GM10847 (cell line): Measurements from ENCODE around the gene KDM4C.

Source experiments
- POLR2A ChIP-seq: IDR thresholded peaks from 2 replicates; pipeline ENCODE4 v1.6.1; 2011; ENCODE audit not compliant: insufficient read length; ENCODE audit errors: extremely low read depth

The KDM4C gene

DNA sequence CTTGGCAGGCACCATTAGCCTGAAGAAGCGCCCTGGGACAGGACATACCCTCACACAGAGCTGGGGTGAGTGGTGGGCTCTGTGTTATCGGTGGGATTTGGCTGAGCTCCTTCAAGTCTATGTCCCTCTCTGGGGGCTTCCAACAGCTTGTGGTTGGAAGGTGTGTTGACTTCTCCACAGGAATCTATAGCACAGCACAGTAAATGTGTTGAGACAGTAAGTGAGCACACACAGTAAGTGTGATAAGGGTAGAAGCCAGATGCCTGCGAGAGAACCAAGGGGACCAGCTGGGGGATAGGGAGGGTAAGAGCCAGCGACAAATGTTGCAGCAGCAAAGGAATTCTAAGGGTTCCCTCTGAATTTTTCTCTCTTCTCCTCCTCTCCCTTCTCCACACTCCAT, 448.0 kb downstream of the KDM4C start:
- TF ChIP-seq POLR2A, result no peak

DNA sequence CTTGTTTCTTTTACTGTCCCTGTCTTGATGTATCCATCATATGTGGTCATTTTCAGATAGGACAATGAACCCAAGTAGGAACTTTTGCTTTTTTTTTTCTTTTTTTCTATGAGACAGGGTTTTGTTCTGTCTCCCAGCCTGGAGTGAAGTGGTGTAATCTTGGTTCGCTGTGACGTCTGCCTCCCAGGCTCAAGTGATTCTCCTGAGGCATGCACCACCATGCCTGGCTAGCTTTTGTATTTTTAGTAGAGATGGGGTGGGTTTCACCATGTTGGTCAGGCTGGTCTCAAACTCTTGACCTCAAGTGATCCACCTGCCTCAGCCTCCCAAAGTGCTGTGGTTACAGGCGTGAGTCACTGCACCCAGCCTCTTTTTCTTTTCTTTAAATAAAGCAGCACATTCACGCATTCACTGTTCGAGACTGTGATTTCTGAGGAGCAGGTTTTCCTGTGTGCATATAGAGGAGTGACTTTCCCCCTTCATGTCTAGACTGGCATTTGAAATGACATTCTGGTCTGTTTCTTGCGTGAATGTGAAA, 448.5 kb downstream of the KDM4C start:
- no peak for TF ChIP-seq POLR2A

DNA sequence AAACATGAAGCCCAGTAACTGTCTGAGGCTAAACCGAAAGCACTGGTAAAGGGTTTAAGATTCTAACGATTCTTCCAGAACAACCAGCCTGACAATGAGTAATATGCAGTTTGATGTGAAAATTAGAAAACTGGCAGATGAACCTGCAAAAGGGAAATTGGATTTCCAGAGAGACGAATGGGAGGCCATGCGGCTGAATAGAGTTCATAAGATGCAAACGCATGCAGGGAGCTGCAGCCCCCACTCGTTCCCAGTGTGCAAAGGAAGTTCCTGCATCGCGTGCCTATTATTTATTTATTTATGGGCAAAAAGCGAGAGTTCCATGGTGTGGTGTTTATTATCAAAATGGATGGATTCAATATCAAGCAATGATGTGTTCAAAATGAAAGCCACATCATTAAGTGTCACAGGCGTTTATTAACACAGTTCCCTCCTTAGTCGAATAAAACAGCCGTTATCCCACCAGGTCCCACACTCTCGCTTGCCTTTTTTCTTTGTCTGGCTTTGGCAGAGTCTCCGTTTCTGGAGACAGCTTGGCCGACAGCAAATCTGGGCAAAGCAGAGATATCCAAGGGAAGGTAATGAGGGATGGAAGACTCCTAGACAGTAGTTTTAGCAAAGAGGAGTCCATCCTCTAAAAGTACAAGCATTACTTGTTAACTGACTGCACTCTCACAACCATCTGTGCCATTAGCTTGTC, 451.4 kb downstream of the KDM4C start:
- TF ChIP-seq POLR2A, result no peak

DNA sequence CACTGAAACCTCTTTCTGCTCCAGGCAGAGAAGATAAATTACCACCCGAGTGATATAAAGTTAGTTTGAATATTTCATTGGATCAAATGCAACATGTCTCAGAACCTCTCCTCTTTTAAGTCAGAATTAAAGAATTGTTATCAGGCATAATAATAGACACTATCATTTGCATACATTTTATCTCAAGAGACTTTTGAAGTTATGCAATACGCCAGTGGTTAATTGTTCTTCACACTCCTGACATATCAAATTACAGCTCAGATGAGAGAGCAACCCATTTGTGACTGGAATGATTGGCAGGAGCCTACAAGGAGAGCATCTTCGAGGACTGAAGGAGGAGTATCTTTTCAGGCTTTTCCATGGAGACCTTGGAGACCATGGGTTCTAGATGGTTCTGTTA, 452.2 kb downstream of the KDM4C start:
- TF ChIP-seq POLR2A, result no peak

DNA sequence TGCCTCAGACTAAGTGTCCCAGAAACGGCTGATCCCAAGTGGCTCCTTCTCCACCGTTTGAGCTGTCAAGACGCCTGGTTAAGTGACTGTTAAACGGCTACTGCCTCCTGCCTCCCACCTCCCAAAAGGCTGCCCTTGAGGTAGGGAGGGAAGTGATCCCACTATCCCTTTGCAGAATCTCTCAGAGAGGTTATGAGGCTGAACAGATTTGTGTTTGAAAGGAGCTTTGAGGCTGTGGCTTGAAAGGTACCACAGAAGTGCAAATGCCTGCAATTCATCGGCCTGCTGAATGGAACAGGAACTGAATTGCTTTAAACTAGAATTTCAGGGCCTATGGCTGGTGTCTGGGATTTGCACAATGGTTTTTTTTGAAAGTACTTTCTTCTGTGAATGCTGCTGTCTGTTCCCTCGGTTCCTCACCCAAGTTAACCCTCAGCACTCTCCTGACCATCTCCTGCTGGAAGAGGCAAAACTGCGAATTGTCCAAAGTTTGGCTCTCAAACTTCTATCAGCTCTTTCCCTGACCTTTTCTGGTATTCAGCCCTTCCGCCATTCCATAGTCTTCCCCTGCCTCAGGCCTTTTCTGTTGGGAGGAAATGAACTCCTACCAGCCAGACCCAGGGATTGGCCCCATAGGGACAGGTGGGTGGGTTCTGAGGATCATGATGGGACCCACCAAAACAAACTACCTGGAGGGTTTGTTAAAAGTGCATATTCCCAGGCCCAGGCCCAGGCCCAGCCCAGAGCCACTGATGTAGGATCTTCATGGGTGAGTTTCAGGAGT, 453.3 kb downstream of the KDM4C start:
- no peak for TF ChIP-seq POLR2A

DNA sequence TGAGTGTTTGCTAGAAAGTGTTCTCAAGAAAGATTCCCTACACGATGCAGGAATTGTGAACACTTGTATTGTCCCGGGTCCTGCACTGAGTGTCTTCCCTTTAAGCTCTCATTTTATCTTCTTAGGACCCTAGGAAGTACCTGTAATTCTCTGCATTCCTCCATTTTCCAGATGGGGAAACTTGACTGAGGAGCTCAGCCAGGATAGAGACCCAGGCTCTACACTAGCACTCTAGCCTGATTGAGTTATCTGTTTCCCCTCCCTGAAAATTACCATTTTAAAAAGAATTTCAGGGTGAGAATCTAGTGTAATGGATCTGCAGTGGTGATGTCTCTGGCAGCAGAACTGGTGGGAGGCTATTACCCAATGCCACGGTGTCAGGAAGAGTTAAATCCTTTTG, 453.9 kb downstream of the KDM4C start:
- no peak for TF ChIP-seq POLR2A

DNA sequence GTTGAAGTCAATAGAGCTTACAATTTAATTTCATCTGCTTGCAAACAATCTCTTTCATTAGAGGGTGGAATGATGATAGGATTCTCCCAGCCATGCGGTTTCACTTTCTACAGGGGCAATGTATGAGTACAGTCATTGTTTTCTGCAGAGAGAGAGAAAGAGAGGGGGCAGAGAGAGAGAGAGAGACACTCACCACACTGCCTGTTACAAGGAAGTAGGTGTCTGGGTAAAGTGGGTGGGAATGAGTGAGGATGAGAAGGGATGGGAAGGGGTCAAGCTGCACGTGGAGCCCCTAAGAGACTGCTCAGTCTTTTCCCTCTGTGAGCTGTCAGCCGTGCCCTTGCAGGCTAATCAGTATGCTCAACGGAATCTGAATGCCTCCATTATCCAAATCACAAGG, 454.3 kb downstream of the KDM4C start:
- no peak for TF ChIP-seq POLR2A

DNA sequence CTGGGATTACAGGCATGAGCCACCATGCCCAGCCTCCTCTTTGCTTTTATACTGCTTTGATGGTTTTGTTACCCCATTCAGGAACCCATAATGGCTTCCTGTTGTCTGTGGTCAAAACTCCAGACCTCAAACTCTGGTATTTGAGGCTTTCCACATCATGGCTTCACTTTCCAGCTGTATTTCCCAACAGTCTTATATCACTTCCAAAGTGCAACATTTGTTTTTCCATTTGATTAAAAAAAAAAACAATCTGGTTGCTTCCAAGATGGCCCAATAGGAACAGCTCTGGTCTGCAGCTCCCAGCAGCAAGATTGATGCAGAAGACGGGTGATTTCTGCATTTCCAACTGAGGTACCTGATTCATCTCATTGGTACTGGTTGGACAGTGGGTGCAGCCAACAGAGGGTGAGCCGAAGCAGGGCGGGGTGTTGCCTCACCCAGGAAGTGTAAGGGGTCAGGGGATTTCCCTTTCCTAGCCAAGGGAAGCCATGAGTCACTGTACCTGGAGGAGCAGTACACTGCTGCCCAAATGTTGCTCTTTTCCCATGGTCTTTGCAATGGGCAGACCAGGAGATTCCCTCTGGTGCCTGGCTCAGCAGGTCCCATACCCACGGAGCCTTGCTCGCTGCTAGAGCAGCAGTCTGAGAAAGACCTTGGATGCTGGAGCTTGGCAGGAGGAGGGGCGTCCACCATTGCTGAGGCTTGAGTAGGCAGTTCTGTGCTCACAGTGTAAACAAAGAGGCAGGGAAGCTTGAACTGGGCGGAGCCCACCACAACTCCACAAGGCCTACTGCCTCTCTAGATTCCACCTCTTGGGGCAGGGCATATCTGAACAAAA, 458.4 kb downstream of the KDM4C start:
- no peak for TF ChIP-seq POLR2A

DNA sequence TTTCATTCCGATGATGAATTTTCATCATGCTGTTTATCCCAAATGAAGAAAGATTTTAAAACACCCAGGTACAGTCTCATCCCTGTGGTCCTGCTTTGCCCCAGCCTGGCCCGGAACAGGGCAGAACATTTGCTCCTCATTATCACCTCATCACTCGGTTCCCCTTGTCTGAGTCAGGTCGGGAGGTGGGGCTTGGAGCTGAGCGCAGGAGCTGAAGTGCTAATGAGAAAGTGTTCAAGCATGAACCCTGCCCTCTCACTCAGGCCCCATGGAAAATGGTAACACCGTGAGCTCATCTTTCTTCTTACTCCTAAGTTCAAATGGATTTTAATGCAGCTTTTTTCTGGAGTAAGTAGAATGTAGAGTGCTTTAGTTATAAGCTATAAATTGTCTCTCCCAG, 466.2 kb downstream of the KDM4C start:
- no peak for TF ChIP-seq POLR2A
